HG02623 (cell line): ENCODE data around the gene TMOD1.
"Not testable (repeated sequence)": the region's sequence is repeated elsewhere in the genome, so short reads cannot be mapped to it uniquely, and the experiment has no call there.

Experiments
- ATAC-seq: cut with Tn5 transposase; IDR thresholded peaks from one replicate; pipeline ENCODE4 v1.9.1; 2021; ENCODE audit warnings: moderate library complexity; ENCODE audit not compliant: unreplicated experiment

TMOD1 gene

DNA sequence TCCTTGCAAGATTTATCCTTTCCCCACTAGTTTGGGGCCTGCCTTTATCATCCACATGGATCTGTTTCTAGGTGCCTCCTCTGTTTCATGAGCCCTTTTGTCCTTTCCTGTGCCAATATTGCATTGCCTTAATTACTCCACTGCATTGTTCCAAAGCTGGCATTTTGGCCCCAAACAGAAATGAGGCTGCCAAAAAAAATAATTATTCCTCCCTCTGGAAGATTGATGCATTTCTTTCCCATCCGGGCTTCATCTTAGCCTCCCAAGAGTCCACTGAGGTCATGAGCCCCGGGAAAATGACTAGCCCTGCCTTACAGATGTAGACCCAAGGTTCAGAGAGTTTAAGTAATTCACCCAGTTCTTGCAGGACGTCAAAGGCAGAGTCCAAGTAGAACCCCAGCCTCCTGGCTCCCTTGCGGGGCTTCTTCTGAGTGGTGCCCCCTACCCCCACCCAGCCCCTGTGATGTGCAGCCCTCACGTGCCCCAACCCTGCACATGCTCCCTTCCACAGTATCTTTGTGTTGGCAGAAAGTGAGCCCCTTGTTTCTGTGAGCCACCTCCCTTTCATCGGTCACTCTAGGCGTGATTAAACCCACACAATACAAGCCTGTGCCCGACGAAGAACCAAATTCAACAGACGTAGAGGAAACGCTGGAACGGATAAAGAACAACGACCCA, 62.1 kb downstream of the TMOD1 start:
- ATAC-seq = no peak

DNA sequence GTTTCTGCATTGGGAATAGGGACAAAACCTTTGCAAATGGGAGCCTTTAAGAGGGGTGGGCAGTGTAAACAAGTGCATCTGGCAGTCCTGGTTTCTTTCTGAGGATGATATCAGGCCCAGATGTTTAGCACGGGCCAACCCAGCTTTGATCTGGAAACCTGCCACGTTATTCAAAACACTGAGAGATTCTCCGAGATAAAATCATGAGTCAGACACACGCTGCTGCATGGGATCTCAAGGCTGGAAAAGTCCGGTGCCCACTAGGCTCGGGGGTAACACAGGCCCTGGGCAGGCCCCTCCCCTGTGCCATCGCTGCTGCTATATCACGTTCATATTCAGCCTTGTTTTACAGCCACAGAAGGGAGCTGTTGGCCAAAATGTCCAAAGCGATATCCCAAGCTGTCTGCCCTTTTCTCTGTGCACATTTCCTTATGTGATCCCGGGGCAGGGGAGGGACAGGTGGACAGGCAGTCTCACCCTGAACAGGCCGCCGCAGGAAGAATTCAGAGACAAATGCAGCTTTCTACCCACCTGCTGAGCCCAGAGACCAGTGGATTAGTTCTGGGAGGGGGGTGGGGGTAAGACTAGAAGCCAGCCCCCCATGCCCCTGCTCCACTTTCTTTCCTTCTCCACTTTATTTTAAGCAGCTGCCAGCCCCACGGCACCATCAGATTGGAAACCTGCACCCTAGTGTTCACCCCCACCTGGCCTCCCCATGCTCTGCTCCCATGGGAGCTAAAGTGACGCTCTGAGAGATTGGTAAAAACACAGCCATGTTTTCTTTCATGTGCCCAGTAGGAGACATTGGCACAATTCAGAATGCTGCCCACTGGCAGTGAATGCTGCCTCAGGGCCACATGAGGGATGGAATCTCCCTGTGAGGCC, 63.1 kb downstream of the TMOD1 start:
- no peak for ATAC-seq

DNA sequence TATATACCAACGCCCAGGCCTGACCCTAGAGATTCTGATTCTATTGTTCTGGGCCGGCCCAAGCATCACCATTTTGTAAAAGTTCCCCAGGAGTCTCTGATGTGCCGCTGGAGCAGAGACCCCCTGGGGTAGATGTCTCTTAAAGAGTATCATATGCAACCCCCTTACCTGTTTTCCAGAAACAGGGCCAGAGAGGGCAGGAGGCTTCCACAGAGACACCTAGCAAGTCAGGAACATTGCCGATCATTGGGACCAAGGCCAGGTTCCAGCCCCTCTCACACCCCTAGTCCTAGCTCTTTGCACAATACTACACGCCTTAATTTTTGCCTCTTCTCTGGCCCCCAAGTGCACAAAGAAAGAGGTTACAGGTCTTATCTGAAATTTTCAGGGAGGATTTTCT, 63.8 kb downstream of the TMOD1 start:
- no peak for ATAC-seq

DNA sequence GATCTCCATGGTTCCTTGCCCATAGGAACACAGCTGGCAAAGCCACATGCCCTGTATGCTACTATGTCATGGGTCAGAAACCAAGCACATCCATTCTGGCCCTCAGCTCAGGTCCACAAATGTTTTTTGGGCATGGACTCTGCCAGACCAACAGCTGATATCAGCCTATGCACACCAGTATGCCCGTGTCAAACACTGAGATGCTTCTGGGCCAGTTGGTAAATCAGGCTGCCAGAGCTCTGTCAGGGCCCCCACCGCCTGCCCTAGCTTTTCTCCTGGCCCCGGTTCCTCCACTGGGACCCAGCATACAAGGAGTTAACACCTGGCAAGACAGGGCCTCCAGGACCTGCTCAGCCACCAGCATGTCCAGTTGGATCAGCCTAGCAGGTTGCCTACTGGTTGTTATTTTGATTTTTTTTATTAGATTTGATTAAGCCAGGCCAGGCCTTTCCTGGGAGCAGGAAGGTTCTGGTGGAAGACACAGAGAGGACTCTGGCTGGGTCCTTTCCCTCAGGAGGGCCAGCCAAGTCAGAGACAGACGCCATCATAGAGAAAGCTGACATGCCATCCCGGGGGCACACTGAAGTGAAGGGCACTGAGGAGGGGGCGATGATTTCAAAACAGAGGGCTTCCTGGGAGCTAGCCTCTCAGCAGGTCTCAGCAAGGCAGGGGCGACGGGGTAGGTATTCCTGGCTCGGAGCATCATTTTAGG, 65.9 kb downstream of the TMOD1 start:
- no peak for ATAC-seq

DNA sequence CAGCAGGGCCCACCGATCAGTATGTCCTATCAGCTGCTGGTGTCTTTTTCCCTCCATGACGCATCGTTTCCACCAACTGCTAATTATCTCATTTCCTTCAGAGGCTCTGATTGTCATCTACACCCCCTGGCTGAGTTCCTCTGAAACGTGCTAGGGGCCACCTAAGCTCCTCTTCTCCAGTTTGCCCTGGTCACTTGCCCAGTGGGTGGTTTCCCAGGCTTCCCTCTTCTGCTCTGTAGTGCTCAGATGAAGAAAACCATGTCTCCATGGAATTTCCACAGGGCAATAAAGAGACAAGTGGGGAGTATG, 66.4 kb downstream of the TMOD1 start:
- no peak for ATAC-seq

DNA sequence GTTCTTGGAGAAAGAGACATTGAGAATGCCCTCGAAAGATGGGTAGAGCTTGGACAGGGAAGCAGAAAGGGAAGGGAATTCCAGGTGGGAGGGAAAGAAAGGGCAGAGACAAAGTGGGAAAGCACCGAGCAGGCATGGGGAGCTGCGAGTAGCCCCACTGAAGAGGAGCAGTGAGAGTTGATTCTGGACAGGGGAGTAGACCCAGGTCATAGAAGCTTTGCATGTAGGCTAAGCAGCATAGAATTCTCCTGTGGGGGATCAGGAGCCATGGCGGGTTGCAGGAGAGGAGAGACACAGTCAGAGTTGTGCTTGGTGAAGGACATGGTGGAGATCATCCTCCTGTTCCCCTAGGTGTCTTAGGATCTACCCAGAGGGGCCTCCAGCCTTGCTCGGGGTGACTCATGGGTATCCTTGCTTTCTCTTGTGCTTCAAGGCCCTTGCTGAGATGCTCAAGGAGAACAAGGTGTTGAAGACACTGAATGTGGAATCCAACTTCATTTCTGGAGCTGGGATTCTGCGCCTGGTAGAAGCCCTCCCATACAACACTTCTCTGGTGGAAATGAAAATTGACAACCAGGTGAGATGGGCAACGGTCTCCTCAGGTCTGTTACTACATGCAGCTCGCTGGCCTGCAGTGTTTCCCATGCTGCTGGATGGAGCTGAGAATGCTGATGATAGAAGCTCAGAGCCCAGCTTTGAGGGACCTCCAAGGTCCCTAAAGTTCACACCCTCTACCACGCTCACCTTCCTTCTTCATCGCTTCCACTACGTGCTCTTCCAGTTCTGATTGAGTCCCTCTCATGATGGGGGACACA, 67.2 kb downstream of the TMOD1 start:
- no peak for ATAC-seq

DNA sequence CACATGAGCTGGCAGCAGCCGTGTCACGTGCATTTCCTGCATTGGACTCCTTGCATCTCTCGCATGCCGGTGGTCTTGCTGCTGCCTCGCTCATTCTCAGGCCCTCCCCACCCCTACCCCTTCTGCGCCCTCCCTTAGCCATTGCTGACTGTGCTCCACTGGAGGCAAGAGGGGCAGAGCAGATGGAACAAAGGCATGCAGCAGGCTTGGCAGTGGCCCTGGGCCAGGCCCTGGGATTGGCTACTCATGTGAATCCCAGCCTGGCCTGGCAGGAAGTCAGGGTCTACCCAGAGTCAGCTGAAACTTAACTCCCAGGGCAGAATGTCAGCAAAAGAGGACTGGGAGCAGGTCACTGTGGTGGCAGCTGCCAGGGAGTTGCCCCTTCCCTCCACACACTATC, 69.4 kb downstream of the TMOD1 start:
- ATAC-seq = no peak

DNA sequence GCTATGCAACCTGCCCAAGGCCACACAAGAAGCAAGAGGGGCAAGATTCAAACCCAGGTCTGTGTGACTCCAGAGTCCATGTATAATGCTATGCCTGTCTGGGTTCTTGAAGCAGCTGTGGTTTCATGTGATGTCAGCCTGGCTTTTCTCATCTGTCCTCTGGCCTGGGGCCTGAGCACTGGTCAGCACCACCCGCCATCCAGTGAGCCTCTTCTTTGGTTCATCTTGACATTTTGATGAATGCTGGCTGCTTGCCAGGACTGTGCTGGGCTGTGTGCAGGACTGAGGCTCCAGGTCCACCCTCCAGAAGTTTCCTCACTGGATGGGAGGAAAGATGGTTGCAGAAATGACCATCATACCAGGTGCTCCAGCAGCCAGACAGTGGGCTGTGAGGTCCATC, 70.2 kb downstream of the TMOD1 start:
- no peak for ATAC-seq

DNA sequence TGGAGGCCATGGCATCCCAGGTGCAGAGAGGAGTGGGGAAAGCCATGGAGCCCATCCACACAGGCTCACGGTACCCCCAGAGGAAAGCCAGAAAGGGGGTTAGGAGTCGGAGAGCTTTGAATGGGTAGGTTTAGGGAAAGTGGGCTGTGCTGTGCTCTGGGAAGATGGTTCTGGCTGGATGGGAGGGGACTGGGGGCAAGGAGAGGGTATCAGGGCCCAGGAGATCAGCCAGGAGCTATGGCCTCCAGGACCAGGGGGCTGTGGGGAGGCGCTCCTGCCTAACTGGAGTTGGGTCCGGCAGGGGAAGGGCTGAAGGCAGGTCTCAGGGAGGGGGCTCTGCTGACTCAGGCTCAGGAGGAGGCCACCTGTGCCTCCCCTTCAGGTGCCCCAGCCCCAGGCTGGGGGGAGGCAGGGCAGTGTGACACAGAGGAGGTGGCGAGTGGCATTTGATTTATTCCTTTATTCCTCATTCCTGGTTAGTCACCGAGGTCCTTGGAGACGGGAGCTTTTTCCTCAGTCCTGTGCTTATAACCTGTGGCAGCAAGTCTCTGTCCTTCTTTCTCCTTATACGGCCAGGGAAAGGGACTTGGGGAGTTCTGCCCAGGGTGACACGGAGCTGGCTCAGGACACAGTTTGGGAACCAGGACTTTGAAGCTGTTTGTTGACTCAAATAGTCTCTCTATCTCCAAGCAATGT, 70.9 kb downstream of the TMOD1 start:
- no peak for ATAC-seq

DNA sequence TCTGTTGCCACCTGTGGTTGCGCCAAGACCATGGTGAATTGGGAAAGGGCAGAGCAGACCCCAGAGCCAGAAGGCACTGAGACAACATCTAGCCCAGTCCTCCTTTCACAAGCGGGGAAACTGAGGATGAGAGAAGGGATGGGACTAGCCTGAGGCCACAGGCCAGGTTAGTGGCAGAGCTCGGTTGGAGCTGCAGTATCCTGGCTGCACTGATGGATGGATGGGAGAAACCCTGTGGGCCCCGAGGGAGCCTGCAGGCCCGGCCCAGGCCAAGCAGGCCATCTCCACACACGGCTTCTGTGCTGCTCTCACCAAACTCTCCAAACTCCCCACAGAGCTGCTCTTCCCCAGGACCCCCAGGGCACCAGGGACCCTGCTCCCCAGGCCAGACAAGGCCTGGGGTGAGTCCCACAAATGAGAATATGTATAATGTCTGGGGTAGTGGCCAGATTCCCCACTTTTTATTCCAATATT, 71.5 kb downstream of the TMOD1 start:
- no peak for ATAC-seq

DNA sequence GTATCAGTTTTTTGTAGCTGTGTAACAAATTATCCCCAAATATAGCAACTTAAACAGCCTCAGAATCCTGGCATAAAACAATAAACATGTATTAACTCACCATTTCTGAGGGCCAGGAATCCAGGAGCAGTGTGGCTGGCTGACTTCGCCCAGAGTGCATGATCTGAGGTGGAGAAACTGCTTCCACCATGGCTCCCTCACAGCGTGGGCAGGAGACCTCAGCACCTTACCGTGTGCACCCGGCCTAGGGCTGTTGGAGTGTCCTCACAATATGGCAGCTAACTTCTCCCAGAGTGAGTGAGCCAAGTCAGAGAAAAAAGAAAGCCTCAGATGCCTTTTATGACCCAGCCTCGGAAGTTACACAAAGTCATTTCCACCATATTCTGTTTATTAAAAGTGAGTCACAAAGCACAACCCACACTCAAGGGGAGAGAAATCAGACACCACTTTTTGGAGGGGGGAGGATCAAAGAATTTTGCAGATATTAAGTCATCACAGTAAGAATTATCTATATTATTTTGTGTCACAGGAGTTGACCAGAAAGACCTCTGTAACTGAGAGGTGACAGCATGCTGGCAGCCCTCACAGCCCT, 72.1 kb downstream of the TMOD1 start:
- ATAC-seq = no peak

DNA sequence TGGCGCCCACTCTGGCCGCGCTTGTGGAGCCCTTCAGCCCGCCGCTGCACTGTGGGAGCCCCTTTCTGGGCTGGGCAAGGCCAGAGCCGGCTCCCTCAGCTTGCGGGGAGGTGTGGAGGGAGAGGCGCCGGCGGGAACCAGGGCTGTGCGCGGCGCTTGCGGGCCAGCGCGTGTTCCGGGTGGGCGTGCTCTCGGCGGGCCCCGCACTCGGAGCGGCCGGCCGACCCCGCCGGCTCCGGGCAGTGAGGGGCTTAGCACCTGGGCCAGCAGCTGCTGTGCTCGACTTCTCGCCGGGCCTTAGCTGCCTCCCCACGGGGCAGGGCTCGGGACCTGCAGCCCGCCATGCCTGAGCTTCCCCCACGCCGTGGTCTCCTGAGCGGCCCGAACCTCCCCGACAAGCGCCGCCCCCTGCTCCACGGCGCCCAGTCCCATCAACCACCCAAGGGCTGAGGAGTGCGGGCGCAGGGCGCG, 72.7 kb downstream of the TMOD1 start:
- not testable (repeated sequence) for ATAC-seq

DNA sequence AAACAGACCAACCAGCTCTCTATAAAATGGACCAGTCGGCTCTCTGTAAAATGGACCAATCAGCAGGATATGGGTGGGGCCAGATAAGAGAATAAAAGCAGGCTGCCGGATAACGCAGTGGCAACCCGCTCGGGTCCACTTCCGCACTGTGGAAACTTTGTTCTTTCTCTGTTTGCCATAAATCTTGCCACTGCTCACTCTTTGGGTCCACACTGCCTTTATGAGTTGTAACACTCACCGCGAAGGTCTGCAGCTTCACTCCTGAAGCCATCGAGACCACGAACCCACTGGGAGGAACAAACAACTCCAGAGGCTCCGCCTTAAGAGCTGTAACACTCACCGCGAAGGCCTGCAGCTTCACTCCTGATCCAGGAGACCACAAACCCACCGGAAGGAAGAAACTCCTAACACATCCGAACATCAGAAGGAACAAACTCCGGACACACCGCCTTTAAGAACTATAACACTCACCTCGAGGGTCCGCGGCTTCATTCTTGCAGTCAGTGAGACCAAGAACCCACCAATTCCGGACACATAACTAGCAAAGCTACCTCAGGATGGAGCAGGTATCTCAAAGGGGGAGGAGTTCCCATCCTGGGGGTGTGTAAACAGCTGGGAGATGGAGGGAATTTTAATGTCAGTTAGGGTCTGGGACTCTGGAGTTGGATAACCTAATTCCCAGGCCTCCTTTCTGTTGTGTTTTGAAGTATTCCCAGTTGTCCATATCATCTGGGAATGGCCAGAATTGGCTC, 73.6 kb downstream of the TMOD1 start:
- ATAC-seq = not testable (repeated sequence)

DNA sequence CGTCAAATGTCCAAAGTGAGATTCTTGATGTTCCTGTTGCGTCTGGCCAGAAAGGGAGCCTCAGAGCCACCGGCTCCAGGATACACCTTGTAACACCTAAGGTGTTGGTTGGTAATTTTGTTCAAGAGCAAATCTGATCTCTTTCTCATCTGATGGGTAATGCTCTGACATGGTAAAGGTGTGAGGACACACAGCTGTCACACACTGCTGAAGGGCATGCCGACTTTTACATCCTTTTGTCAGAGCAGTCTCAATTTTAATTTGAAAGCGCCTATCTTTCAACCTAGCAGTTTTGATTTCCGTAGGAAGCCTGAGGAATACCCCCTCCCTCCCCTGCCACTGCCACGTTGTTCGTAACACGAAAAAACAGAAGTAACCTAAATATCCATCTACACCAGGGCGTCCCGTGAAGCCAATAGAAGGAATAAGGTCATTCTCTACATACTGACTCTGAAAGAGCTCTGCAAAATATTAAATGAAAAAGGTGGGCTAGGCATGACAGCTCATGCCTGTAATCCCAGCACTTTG, 74.3 kb downstream of the TMOD1 start:
- ATAC-seq = no peak

DNA sequence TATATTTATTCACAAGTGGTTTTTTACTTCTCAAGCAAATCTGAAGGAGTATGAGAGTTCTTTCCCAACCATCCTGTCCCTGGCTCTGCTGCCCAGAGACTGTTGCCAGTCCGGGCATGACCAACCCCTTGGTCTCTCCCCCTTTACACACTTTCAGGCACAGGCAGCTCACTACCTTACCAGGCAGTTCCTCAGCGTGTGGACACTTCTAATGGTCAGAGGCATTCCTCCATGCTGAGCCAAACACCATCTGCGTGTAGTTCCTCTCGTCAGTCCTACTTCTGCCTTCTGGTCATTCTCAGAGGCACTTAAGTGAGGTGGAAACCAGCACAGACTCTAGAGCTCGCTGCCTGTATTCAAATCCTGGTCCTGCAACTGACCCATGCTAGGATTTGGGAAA, 75.6 kb downstream of the TMOD1 start:
- ATAC-seq = no peak

DNA sequence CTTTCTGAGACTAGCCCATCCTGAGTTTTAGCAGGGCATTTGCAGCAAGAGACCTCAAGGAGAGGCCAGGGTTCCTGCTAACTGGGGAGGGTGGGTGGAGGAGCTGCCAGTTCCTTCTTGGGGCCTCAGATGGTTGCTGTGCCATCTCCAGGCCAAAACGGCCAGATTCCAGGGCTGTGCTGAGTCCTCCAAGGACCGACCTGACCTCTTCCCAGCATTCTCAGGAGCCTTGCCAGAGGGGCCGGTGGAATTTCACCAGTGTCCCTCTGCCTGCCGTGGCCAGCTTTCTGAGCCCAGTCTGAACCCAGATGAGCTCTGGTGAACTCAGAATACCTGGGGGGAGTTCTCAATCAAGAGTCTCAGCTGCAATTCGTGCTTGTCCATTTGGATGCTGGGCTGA, 77.4 kb downstream of the TMOD1 start:
- no peak for ATAC-seq

DNA sequence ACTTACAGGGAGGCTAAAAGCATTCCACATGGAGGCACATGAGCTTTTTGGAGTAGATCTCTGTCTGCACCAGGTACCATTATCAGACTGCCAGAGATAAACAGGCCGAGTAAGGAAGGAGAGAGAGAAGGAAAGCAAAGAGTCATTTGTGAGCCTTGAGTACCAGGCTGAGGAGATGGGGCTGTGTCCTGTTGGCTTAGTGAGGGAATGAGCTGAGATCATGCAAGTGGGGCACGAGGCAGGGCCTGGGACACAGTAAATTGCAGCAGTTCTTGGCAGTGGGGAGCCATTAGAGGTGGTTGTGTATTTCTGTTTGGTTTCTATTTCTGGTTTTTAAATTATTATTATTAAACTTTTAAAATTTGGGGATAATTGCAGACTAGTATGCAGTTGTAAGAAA, 78.4 kb downstream of the TMOD1 start:
- no peak for ATAC-seq

DNA sequence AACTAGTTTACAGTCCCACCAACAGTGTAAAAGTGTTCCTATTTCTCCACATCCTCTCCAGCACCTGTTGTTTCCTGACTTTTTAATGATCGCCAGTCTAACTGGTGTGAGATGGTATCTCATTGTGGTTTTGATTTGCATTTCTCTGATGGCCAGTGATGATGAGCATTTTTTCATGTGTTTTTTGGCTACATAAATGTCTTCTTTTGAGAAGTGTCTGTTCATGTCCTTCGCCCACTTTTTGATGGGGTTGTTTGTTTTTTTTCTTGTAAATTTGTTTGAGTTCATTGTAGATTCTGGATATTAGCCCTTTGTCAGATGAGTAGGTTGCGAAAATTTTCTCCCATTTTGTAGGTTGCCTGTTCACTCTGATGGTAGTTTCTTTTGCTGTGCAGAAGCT, 80.1 kb downstream of the TMOD1 start:
- not testable (repeated sequence) for ATAC-seq

DNA sequence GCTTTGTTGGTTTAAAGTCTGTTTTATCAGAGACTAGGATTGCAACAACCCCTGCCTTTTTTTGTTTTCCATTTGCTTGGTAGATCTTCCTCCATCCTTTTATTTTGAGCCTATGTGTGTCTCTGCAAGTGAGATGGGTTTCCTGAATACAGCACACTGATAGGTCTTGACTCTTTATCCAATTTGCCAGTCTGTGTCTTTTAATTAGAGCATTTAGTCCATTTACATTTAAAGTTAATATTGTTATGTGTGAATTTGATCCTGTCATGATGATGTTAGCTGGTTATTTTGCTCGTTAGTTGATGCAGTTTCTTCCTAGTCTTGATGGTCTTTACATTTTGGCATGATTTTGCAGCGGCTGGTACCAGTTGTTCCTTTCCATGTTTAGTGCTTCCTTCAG, 83.3 kb downstream of the TMOD1 start:
- not testable (repeated sequence) for ATAC-seq
